NCI-H446 (cell line): Measurements from ENCODE around the gene GMCL1.
"Not testable (repeated sequence)": the region's sequence is repeated elsewhere in the genome, so short reads cannot be mapped to it uniquely, and the experiment has no call there.

Experiments
- DNase-seq, 2 experiments: peaks; one replicate each; lab custom pipeline; 2025; lab: John Stamatoyannopoulos, UW

GMCL1 gene, protein sequence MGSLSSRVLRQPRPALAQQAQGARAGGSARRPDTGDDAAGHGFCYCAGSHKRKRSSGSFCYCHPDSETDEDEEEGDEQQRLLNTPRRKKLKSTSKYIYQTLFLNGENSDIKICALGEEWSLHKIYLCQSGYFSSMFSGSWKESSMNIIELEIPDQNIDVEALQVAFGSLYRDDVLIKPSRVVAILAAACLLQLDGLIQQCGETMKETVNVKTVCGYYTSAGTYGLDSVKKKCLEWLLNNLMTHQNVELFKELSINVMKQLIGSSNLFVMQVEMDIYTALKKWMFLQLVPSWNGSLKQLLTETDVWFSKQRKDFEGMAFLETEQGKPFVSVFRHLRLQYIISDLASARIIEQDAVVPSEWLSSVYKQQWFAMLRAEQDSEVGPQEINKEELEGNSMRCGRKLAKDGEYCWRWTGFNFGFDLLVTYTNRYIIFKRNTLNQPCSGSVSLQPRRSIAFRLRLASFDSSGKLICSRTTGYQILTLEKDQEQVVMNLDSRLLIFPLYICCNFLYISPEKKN

GRCh38 chr2:69829256-69830044 lies at the start of gene GMCL1:
TSS of gene GMCL1 (plus strand) at chr2:69829660. CDS start at chr2:69829893, 233 bp downstream.
- DNase-seq: peak; percentile 89 to 97

DNA sequence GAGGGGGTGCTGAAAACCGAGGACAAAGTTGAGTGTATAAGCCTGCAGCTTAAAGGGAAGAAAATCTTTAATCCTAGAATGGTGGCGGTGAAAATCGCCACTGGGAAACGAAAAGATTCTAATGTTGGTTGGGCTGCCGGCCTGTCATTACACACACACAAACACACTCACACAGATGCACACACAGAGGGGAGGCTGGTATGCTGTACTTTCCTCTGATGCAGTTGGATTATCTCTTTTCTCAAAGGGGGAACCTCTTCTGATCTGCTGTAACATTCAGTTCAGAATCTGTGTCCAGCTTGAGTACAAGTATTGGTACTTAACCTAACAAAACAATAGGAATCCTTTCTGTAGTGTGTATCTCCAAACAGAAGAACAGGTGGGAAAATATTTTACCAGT lies 48.5 kb upstream of the GMCL1 start:
- DNase-seq: no peak

DNA sequence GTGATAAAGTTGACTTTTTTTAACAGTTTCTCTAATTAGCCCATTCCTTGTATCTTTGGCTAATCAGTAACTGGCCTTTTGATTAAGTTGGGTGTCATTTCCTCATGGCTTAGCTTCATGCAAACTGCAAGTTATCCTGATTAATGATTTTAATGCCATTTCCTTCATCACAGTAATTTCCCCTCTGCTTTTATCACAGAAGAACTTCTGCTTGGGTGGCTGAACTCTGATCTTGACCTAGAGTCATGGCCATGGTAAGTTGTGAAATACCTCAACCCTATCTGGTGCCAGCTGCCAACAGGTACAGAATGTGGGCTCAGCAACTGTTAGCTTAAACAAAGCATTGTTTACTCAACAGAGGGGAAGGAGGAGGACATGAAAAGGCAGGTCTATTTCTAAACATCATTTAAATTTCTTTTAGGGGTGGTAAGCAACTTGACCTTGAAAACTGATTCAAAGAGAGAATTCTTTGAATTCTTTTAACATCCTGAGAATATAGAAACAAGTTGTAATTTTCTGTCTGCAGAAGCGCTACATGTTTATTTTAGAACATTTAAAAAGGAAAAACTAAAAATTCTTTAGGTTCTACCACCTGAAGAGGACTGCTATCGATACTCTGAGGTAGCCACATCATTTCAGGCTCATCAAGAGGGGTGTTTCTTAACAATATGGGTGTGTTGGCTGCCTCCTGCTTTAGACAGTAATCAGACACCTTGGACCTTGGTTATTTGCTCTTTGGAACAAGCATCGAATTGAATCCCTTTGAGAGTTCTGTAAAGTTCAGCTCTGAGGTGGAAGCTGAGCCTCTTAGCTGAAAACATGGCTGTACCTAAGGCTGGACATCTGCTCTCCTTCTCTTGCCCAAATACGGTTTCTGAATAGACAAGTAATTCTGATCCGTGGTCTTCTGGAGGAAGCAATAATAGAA lies 47.9 kb upstream of the GMCL1 start:
- DNase-seq: no peak

GRCh38 chr2:69784228-69784627 lies 45.2 kb upstream of the GMCL1 start:
- DNase-seq: no peak

DNA sequence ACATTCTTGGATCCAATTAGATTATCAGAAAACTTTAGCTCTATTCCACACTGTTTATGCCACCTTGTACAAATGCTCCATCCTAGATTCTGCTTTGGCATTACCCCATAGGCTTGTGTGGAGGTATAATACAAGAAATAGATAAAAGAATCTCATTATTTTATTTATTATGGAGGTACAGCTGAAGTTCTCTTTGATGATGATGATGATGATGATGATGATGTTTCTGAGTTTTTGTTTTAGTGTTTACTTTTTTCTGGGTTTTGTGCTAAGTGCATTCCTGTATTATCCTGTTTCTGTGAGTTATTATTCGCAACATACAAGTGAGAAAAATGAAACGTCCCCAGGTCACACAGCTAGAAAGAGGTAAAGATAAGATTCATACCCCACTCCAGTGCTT lies 44.1 kb upstream of the GMCL1 start:
- no peak for DNase-seq

DNA sequence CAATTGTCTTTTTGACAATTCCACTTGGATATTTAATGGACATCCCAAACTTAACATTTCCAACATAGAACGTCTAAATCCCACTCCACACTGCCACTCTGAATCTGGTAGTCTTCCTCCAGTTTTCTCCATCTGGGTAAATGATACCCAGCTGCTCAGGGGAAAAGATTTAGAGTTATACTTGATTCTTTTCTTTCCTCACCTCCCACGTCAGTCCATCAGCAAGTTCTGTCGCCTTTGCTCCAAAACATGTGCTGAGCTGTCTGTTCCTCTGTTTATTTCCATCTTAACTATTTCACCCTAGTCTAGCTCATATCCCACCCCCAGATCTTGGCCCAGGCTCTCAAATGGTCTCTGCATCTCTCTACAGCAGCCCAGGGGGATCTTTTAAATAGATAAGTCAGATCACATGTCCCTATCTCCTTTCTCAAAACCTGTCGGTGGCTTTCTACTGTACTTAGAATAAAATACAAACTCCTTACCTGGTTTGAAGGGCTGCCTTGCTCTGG lies 43.4 kb upstream of the GMCL1 start:
- no peak for DNase-seq

GRCh38 chr2:69789175-69789721 lies 40.2 kb upstream of the GMCL1 start:
- DNase-seq: no peak

- DNase-seq: no peak
Observed at GRCh38 chr2:69789772-69790600, 39.5 kb upstream of the GMCL1 start.

DNA sequence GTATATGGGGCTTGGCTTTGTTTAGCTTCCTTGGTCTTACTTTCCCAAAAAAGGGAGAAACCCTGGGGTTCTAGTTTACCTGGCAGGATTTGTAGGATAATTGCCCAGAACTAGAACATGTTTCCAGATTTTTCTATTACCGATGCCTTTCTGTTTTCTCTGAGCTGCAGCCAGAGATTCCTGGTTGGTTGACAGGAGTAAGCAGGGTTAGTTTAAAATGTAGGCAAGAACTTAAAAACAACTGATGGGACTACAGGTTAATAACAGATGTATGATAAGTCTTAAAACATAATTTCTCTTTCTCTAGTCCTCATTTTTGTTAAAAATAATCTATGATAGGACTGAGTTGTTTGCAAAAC lies 38.9 kb upstream of the GMCL1 start:
- no peak for DNase-seq

- peak in 1 of 2 experiments; percentile 14 for DNase-seq
Observed at GRCh38 chr2:69791045-69791444, 38.4 kb upstream of the GMCL1 start.

- DNase-seq: no peak
Observed at GRCh38 chr2:69796174-69796573, 33.3 kb upstream of the GMCL1 start.

DNA sequence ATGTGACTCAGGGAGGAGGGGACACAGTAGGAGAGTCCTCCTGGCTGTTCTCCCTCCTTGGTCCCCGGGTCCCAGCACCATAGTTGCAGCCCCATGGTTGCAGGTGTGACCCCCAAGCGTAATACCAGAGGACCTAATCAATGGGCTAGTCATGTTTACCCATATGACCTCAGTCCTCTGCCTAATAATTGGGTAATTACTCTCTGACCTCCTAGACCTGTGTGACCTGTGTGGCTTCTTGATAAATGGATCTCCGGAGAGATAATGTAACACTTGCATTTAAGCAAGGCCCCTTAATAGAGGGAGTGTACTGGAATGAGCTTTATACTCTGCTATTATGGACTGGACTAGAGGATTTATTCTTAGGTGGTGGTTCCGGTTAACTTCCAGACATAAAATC lies 32.2 kb upstream of the GMCL1 start:
- no peak for DNase-seq

DNA sequence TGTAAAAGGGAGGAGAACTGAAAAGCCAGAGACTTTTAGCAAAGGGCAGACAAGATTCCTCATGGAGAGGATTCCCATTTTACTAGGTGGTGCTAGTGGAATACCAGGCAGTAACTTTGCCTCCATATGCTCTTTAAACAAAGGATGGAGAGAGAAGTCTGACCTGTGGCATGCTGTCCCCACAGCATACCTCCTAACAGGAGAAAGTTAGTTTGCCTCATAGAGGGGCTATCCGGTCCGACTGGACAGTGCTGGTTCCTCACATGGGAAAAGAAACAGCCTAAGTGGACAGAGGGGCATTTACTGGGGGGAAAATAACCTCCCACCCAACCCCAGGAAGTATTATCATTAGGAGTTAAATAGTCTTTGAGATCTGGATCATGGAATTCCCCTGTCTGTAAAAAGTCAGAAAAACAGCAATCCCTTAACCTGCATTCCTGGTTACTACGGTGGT lies 31.6 kb upstream of the GMCL1 start:
- no peak for DNase-seq

- DNase-seq: no peak
Observed at GRCh38 chr2:69798290-69798908, 31.1 kb upstream of the GMCL1 start.

GRCh38 chr2:69798909-69799526 lies 30.4 kb upstream of the GMCL1 start:
- no peak for DNase-seq

DNA sequence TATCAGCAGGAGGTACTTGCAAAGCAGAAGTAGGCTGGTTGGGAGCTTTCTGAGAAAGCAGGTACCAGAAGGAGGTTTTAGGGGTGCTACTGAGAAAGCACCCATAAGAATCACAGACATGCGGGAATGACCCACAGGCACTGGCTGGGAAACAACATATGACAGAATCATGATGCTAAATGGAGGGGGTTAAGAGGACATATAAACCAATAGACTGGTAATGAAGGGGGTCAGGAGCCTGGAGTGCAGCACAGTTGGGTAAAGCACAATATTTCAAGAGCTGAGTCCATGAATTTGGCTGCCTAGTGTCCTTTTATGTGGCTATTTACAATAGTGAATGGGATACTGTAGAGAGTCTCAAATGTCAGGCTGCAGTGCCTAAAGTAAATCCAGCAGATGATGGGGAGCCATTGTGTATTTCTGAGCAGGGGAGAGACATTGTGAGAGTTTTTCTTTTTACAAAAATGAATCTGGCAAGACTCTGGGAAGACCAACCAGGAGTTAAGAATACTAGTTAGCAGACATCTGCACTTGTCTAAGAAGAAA lies 27.6 kb upstream of the GMCL1 start:
- DNase-seq: no peak

DNA sequence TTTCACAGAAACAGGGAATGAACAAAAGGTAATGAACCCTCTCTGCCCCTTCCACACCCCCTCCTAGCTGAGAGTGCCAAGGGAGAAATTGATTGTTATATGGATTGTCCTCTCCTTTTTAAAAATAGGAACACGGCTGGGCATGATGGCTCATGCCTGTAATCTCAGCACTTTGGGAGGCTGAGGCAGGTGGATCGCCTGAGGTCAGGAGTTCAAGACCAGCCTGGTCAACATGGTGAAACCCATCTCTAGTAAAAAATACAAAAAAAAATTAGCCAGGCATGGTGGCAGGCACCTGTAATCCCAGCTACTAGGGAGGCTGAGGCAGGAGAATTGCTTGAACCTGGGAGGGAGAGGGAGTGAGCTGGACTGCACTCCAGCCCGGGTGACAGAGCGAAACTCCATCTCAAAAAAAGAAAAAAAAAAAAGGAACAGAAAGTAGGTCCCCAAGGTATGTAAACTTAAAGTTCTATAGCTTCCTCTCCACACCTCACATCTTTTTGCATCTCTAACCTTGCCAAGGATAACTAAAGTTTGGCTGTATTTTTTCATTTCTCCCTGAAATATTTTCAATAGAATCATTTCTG lies 26.6 kb upstream of the GMCL1 start:
- DNase-seq: not testable (repeated sequence)

- no peak for DNase-seq
Observed at GRCh38 chr2:69804416-69804815, 25.0 kb upstream of the GMCL1 start.

DNA sequence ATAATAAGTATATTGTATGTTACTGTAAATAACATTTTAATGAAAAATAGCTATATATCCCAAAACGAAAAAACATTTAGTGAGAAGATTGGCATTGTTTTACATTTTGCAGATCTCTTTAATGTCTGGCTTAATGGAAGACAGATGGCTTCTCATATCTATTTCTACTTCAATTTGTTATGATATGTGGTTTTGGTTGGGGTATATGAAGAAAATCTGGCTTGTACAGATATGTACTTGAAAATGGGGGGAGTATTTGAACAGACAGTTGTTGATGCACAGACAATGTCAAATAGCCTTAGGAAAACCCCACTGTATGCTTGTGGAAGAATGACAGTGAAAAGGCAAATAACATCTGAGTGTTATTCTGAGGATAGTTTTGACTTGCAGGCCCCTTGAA lies 23.6 kb upstream of the GMCL1 start:
- DNase-seq: no peak
